Measurements from ENCODE around the gene VPS4A. TPM values are rescaled to one million over a fixed set of nuclear protein-coding genes. Genes with fewer than 3 reads are reported as not detected.
A peak's percentile ranks its signal among the peaks of the same experiment; 100 is the strongest.

The VPS4A gene
- total and polyA plus RNA-seq, 3 donors from 2014 or later: 31.9 to 43.1 (median 39.8) TPM

- Histone ChIP-seq H3K4me1 (peaks cover 13% of the 10 kb centered on the region), H3K27ac (no peak overlapping the region), H3K36me3 (ENCODE audit: low read depth, missing control alignments) (no peaks in the 10 kb centered on the region), H3K4me3 (no peak overlapping the region), H3K9me3 (no peaks in the 10 kb centered on the region), H3K27me3 (no peaks in the 10 kb centered on the region)
- intact Hi-C loops (cut with DNase I; ENCODE audit: low total_unique reads): no loop called here
- TF ChIP-seq POLR2A (IDR thresholded peaks at IDR 0.05): no peak
- TF ChIP-seq CTCF (IDR thresholded peaks at IDR 0.05): no peak
- 90 to 91% methylated on average over 14 of the region's 14 CpGs for WGBS, 2 donors
- DNase-seq: no peak
These were observed 16.6 kb downstream of the VPS4A start for GRCh38 chr16:69327585-69328310.

- no peak for DNase-seq
- no peaks in the 10 kb centered on the region for H3K27me3 ChIP-seq
- no peak overlapping the region for H3K27ac ChIP-seq
- no peaks in the 10 kb centered on the region for H3K9me3 ChIP-seq
- TF ChIP-seq CTCF (IDR thresholded peaks at IDR 0.05) (no peak), POLR2A (IDR thresholded peaks at IDR 0.05) (no peak)
- intact Hi-C loops (cut with DNase I; ENCODE audit: low total_unique reads): no loop called here
- H3K4me1 ChIP-seq: peaks cover 13% of the 10 kb centered on the region
- H3K4me3 ChIP-seq: no peak overlapping the region
- no peaks in the 10 kb centered on the region for H3K36me3 ChIP-seq (ENCODE audit: low read depth, missing control alignments)
- 46 to 57% methylated on average over 5 to 10 of the region's 10 CpGs for WGBS, 2 donors
These were observed 17.7 kb downstream of the VPS4A start for GRCh38 chr16:69328854-69329316.

GRCh38 chr16:69329369-69330285 is 18.5 kb downstream of the VPS4A start:
- 14 to 20% methylated on average over 20 to 43 of the region's 77 CpGs for WGBS, 2 donors
- Histone ChIP-seq H3K27me3 (no peaks in the 10 kb centered on the region), H3K36me3 (ENCODE audit: low read depth, missing control alignments) (no peaks in the 10 kb centered on the region), H3K9me3 (no peaks in the 10 kb centered on the region), H3K4me1 (peaks cover 13% of the 10 kb centered on the region), H3K4me3 (peak overlapping the region; percentile 73 to 86), H3K27ac (peak overlapping the region in 1 of 2 donors; percentile 91)
- DNase-seq: peak; percentile 28
- TF ChIP-seq POLR2A (IDR thresholded peaks at IDR 0.05) (no peak), CTCF (IDR thresholded peaks at IDR 0.05) (no peak)
- intact Hi-C loops (cut with DNase I; ENCODE audit: low total_unique reads): no loop called here

- H3K4me3 ChIP-seq: peak within 1 kb of the TSS; percentile 73 to 86
- peak within 1 kb of the TSS; percentile 61 to 91 for H3K27ac ChIP-seq
- no peaks in the 10 kb centered on the region for H3K36me3 ChIP-seq (ENCODE audit: low read depth, missing control alignments)
- intact Hi-C loops (cut with DNase I; ENCODE audit: low total_unique reads): no loop called here
- no peaks in the 10 kb centered on the region for H3K27me3 ChIP-seq
- H3K9me3 ChIP-seq: no peaks in the 10 kb centered on the region
- DNase-seq: peak; percentile 98
- 0 to 1% methylated on average over 30 to 73 of the region's 93 CpGs for WGBS, 2 donors
- peaks cover 13% of the 10 kb centered on the region for H3K4me1 ChIP-seq
- TF ChIP-seq CTCF (IDR thresholded peaks at IDR 0.05) (peak in 1 of 3 experiments; percentile 8), POLR2A (IDR thresholded peaks at IDR 0.05) (peak; percentile 23)
These were observed 19.3 kb downstream of the VPS4A start, which contains the start of gene PDF for GRCh38 chr16:69330286-69331109. TSS of gene PDF (minus strand) at chr16:69330588. CDS start at chr16:69330570, 18 bp downstream.

Measured in testis (tissue), 3 donors.